Mucosa of stomach (tissue), 1 donor: ENCODE results near the gene MYO7A.

Source experiments
- H3K27me3 ChIP-seq: one replicate; pipeline ENCODE4 v1.7.0; 2013; ENCODE audit warnings: mild to moderate bottlenecking, low read length; ENCODE audit not compliant: control insufficient read depth, insufficient read depth
- H3K36me3 ChIP-seq: one replicate; pipeline ENCODE4 v1.7.0; 2013; ENCODE audit warnings: low read length; ENCODE audit not compliant: control insufficient read depth, insufficient read depth
- H3K4me1 ChIP-seq: one replicate; pipeline ENCODE4 v1.7.0; 2013; ENCODE audit warnings: mild to moderate bottlenecking, low read length; ENCODE audit not compliant: control insufficient read depth, insufficient read depth
- H3K4me3 ChIP-seq: one replicate; pipeline ENCODE4 v1.7.0; 2013; ENCODE audit warnings: low read length
- H3K9ac ChIP-seq: one replicate; pipeline ENCODE4 v1.7.0; 2013; ENCODE audit warnings: mild to moderate bottlenecking, low read length, moderate library complexity
- H3K9me3 ChIP-seq: one replicate; pipeline ENCODE4 v1.7.0; 2013; ENCODE audit warnings: mild to moderate bottlenecking, low read length, moderate library complexity; ENCODE audit not compliant: control insufficient read depth
- donor health status: Pancreatic carcinoma.

The MYO7A gene

GRCh38 chr11:77108436-77108835, 19.6 kb upstream of the MYO7A start:
- Histone ChIP-seq H3K4me3 (no peak overlapping the region), H3K36me3 (peaks cover 13% of the 10 kb centered on the region), H3K9ac (no peak overlapping the region), H3K4me1 (peaks cover 62% of the 10 kb centered on the region), H3K9me3 (no peaks in the 10 kb centered on the region), H3K27me3 (no peaks in the 10 kb centered on the region)

GRCh38 chr11:77109236-77110019, 18.6 kb upstream of the MYO7A start:
- H3K9ac ChIP-seq = no peak overlapping the region
- no peak overlapping the region for H3K4me3 ChIP-seq
- H3K27me3 ChIP-seq = no peaks in the 10 kb centered on the region
- peaks cover 15% of the 10 kb centered on the region for H3K36me3 ChIP-seq
- H3K9me3 ChIP-seq = no peaks in the 10 kb centered on the region
- H3K4me1 ChIP-seq = peaks cover 57% of the 10 kb centered on the region

GRCh38 chr11:77110836-77111235, 17.2 kb upstream of the MYO7A start:
- Histone ChIP-seq H3K9me3 (no peaks in the 10 kb centered on the region), H3K36me3 (peaks cover 26% of the 10 kb centered on the region), H3K27me3 (no peaks in the 10 kb centered on the region), H3K4me3 (no peak overlapping the region), H3K9ac (no peak overlapping the region), H3K4me1 (peaks cover 43% of the 10 kb centered on the region)

GRCh38 chr11:77111277-77111676, 16.8 kb upstream of the MYO7A start:
- Histone ChIP-seq H3K36me3 (peaks cover 30% of the 10 kb centered on the region), H3K27me3 (no peaks in the 10 kb centered on the region), H3K9me3 (no peaks in the 10 kb centered on the region), H3K4me3 (no peak overlapping the region), H3K9ac (no peak overlapping the region), H3K4me1 (peaks cover 39% of the 10 kb centered on the region)

GRCh38 chr11:77111946-77112345, 16.1 kb upstream of the MYO7A start:
- Histone ChIP-seq H3K27me3 (no peaks in the 10 kb centered on the region), H3K4me1 (peaks cover 32% of the 10 kb centered on the region), H3K9ac (no peak overlapping the region), H3K36me3 (peaks cover 30% of the 10 kb centered on the region), H3K9me3 (no peaks in the 10 kb centered on the region), H3K4me3 (no peak overlapping the region)

GRCh38 chr11:77112641-77113381, 15.2 kb upstream of the MYO7A start:
- no peak overlapping the region for H3K4me3 ChIP-seq
- H3K4me1 ChIP-seq = peaks cover 24% of the 10 kb centered on the region
- H3K36me3 ChIP-seq = peaks cover 30% of the 10 kb centered on the region
- H3K9me3 ChIP-seq = no peaks in the 10 kb centered on the region
- H3K27me3 ChIP-seq = no peaks in the 10 kb centered on the region
- H3K9ac ChIP-seq = no peak overlapping the region

GRCh38 chr11:77113382-77114088, 14.5 kb upstream of the MYO7A start:
- Histone ChIP-seq H3K9me3 (no peaks in the 10 kb centered on the region), H3K4me1 (peaks cover 16% of the 10 kb centered on the region), H3K36me3 (peaks cover 35% of the 10 kb centered on the region)

GRCh38 chr11:77114089-77114463, 14.0 kb upstream of the MYO7A start:
- peaks cover 16% of the 10 kb centered on the region for H3K4me1 ChIP-seq
- no peak overlapping the region for H3K9ac ChIP-seq
- H3K27me3 ChIP-seq = no peaks in the 10 kb centered on the region
- H3K36me3 ChIP-seq = peaks cover 36% of the 10 kb centered on the region
- H3K4me3 ChIP-seq = no peak overlapping the region
- no peaks in the 10 kb centered on the region for H3K9me3 ChIP-seq

More at GRCh38 chr11:77113382-77114088, 14.5 kb upstream of the MYO7A start:
- no peak overlapping the region for H3K9ac ChIP-seq
- no peaks in the 10 kb centered on the region for H3K27me3 ChIP-seq
- no peak overlapping the region for H3K4me3 ChIP-seq

GRCh38 chr11:77115181-77115611, 12.8 kb upstream of the MYO7A start:
- H3K36me3 ChIP-seq = peaks cover 36% of the 10 kb centered on the region

GRCh38 chr11:77115956-77116355, 12.1 kb upstream of the MYO7A start:
- Histone ChIP-seq H3K9ac (no peak overlapping the region), H3K4me1 (peaks cover 4% of the 10 kb centered on the region), H3K9me3 (no peaks in the 10 kb centered on the region), H3K36me3 (peaks cover 44% of the 10 kb centered on the region), H3K27me3 (no peaks in the 10 kb centered on the region), H3K4me3 (no peak overlapping the region)

More at GRCh38 chr11:77115181-77115611, 12.8 kb upstream of the MYO7A start:
- Histone ChIP-seq H3K4me3 (no peak overlapping the region), H3K9ac (no peak overlapping the region), H3K4me1 (peaks cover 8% of the 10 kb centered on the region), H3K27me3 (no peaks in the 10 kb centered on the region), H3K9me3 (no peaks in the 10 kb centered on the region)

- H3K9ac ChIP-seq = no peak overlapping the region
- peaks cover 55% of the 10 kb centered on the region for H3K36me3 ChIP-seq
- no peaks in the 10 kb centered on the region for H3K27me3 ChIP-seq
- H3K9me3 ChIP-seq = no peaks in the 10 kb centered on the region
- H3K4me3 ChIP-seq = no peak overlapping the region
- peaks cover 4% of the 10 kb centered on the region for H3K4me1 ChIP-seq
Observed at GRCh38 chr11:77117492-77117891, 10.6 kb upstream of the MYO7A start.

- H3K4me1 ChIP-seq = peaks cover under 1% of the 10 kb centered on the region
- H3K36me3 ChIP-seq = peaks cover 49% of the 10 kb centered on the region
- no peaks in the 10 kb centered on the region for H3K27me3 ChIP-seq
- H3K9me3 ChIP-seq = no peaks in the 10 kb centered on the region
- H3K9ac ChIP-seq = no peak overlapping the region
- H3K4me3 ChIP-seq = no peak overlapping the region
Observed at GRCh38 chr11:77118086-77118485, 10.0 kb upstream of the MYO7A start.
